ENCODE data around the gene LFNG.

DNA sequence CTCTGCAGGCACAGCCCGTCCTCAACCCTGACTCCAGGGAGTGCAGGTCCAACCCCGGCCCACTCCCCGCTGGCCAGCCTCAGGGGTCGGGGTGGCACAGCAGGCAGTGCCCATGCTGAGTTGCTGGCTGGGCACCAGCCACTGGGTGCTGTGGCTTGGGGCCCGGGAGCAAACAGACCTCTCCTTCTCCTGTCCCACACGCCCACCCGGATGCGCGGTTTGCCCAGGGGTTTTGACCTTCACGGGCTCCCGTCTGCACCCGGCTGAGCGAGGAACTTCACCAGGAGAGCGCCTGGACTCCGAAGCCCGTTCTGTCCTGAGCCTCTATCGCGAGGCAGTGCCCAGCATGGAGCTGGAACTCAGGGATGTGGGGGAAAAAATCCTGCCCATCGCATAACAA is 40.8 kb upstream of the LFNG start:
- TF ChIP-seq, protein P1, sequence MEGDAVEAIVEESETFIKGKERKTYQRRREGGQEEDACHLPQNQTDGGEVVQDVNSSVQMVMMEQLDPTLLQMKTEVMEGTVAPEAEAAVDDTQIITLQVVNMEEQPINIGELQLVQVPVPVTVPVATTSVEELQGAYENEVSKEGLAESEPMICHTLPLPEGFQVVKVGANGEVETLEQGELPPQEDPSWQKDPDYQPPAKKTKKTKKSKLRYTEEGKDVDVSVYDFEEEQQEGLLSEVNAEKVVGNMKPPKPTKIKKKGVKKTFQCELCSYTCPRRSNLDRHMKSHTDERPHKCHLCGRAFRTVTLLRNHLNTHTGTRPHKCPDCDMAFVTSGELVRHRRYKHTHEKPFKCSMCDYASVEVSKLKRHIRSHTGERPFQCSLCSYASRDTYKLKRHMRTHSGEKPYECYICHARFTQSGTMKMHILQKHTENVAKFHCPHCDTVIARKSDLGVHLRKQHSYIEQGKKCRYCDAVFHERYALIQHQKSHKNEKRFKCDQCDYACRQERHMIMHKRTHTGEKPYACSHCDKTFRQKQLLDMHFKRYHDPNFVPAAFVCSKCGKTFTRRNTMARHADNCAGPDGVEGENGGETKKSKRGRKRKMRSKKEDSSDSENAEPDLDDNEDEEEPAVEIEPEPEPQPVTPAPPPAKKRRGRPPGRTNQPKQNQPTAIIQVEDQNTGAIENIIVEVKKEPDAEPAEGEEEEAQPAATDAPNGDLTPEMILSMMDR (IDR thresholded peaks at IDR 0.05; ENCODE audit: low read depth, low read length) = no peak
- no peak for TF ChIP-seq EZH2phosphoT487 (IDR thresholded peaks at IDR 0.05; ENCODE audit: low read depth)
